OCI-LY1 (cell line): Measurements from ENCODE around the gene SLC39A11.

Experiments
- CTCF ChIP-seq: fragments of 200-600 bp; sonication (generic), shearing (Covaris generic); IDR thresholded peaks from 2 replicates; pipeline ENCODE4 v1.5.1; 2017; ENCODE audit warnings: mild to moderate bottlenecking, antibody characterized with exemption, low read length, moderate library complexity, mixed read lengths
- EZH2 ChIP-seq: fragments of 200-600 bp; sonication (generic), shearing (Covaris generic); IDR thresholded peaks from 2 replicates; pipeline ENCODE4 v1.8.0; 2017; ENCODE audit warnings: borderline replicate concordance, mixed run types, mild to moderate bottlenecking, antibody characterized with exemption, low read length, moderate library complexity, mixed read lengths

GRCh38 chr17:72915625-72916081, 176.8 kb downstream of the SLC39A11 start:
- TF ChIP-seq EZH2 (no peak), CTCF (no peak)
